WTC11 (cell line): ENCODE measurements around the gene TMEM131L. TPM values are rescaled to one million over a fixed set of nuclear protein-coding genes. Genes with fewer than 3 reads are reported as not detected.

Experiments
- ATAC-seq: fragments of 200-7000 bp; cut with Tn5 transposase; 2 replicates; pipeline ENCODE4 v1.10.0; 2021; ENCODE audit warnings: mild to moderate bottlenecking, moderate library complexity
- CTCF ChIA-PET: fragments of 300-600 bp; sonication (Branson Sonifier 250); formaldehyde crosslinking; loops from one replicate; lab custom pipeline; 2021; ENCODE audit warnings: antibody characterized with exemption; lab: Charles Lee
- POLR2A ChIA-PET: fragments of 350-600 bp; sonication (Branson Sonifier 250); formaldehyde crosslinking; loops from one replicate; lab custom pipeline; 2021; ENCODE audit warnings: antibody characterized with exemption; lab: Charles Lee
- DNase-seq: peaks from one replicate; pipeline ENCODE4 v3.0.0; 2021; ENCODE audit warnings: low spot score
- H3K27ac Mint-ChIP-seq: 2 replicates; pipeline ENCODE4 v1.8.0; 2021; ENCODE audit warnings: mixed read lengths
- H3K27me3 Mint-ChIP-seq: 2 replicates; pipeline ENCODE4 v1.8.0; 2021; ENCODE audit warnings: low read depth, mild to moderate bottlenecking, moderate library complexity, mixed read lengths
- H3K36me3 Mint-ChIP-seq: 2 replicates; pipeline ENCODE4 v1.8.0; 2021; ENCODE audit warnings: mixed read lengths
- H3K4me1 Mint-ChIP-seq: 2 replicates; pipeline ENCODE4 v1.8.0; 2022; ENCODE audit warnings: mixed read lengths
- H3K4me3 Mint-ChIP-seq: 2 replicates; pipeline ENCODE4 v1.8.0; 2021; ENCODE audit warnings: mild to moderate bottlenecking, moderate library complexity, mixed read lengths
- H3K9me3 Mint-ChIP-seq: 2 replicates; pipeline ENCODE4 v1.8.0; 2021; ENCODE audit warnings: mixed read lengths
- CBFB ChIP-seq: sonication (generic); formaldehyde crosslinking; IDR thresholded peaks from 2 replicates; pipeline ENCODE4 v1.8.1; 2022; ENCODE audit warnings: mild to moderate bottlenecking, low read depth, missing genetic modification reagents
- EMX1 ChIP-seq: fragments of 250-450 bp; sonication (Bioruptor Pico); IDR thresholded peaks from 2 replicates; pipeline ENCODE4 v1.8.0; 2021; ENCODE audit warnings: mild to moderate bottlenecking
- JUN ChIP-seq: sonication (generic); formaldehyde crosslinking; IDR thresholded peaks from 2 replicates; pipeline ENCODE4 v1.8.0; 2023; ENCODE audit warnings: mild to moderate bottlenecking, missing genetic modification reagents
- MXD4 ChIP-seq: fragments of 250-450 bp; sonication (Bioruptor Pico); IDR thresholded peaks from 2 replicates; pipeline ENCODE4 v1.8.0; 2021; ENCODE audit warnings: mild to moderate bottlenecking, moderate library complexity, borderline replicate concordance
- NR2C2 ChIP-seq: sonication (generic); formaldehyde crosslinking; IDR thresholded peaks from 2 replicates; pipeline ENCODE4 v1.8.0; 2022; ENCODE audit warnings: mild to moderate bottlenecking, missing genetic modification reagents
- OVOL2 ChIP-seq: fragments of 250-450 bp; sonication (Bioruptor Pico); IDR thresholded peaks from 2 replicates; pipeline ENCODE4 v1.9.0; 2021; ENCODE audit warnings: mild to moderate bottlenecking, borderline replicate concordance
- RORB ChIP-seq: fragments of 250-450 bp; sonication (Bioruptor Pico); IDR thresholded peaks from 2 replicates; pipeline ENCODE4 v1.9.0; 2021; ENCODE audit warnings: mild to moderate bottlenecking
- SP1 ChIP-seq: sonication (generic); formaldehyde crosslinking; conservative IDR thresholded peaks from 2 replicates; pipeline ENCODE4 v1.8.1; 2022; ENCODE audit warnings: missing genetic modification reagents
- TEAD1 ChIP-seq: sonication (generic); formaldehyde crosslinking; IDR thresholded peaks from 2 replicates; pipeline ENCODE4 v1.8.0; 2022; ENCODE audit warnings: mild to moderate bottlenecking, missing genetic modification reagents
- ZBTB21 ChIP-seq: sonication (generic); formaldehyde crosslinking; IDR thresholded peaks from 2 replicates; pipeline ENCODE4 v1.8.1; 2023; ENCODE audit warnings: mild to moderate bottlenecking, missing genetic modification reagents, borderline replicate concordance
- ZNF138 ChIP-seq: sonication (generic); formaldehyde crosslinking; conservative IDR thresholded peaks from 2 replicates; pipeline ENCODE4 v1.8.1; 2022; ENCODE audit warnings: mild to moderate bottlenecking, moderate library complexity, missing genetic modification reagents
- ZNF671 ChIP-seq: fragments of 250-450 bp; sonication (Bioruptor Pico); IDR thresholded peaks from 2 replicates; pipeline ENCODE4 v1.8.0; 2021; ENCODE audit warnings: mild to moderate bottlenecking
- total RNA-seq: library from RNA; stranded (reverse); gene quantifications from 3 replicates; pipeline ENCODE4 v1.2.3, GENCODE V29; 2021
- TF ChIP-seq, protein P1 (sequence below): fragments of 250-450 bp; sonication (Bioruptor Pico); IDR thresholded peaks from 2 replicates; pipeline ENCODE4 v1.8.0; 2021; ENCODE audit warnings: mild to moderate bottlenecking
- TF ChIP-seq, protein P2 (sequence below): fragments of 250-450 bp; sonication (Bioruptor Pico); IDR thresholded peaks from 2 replicates; pipeline ENCODE4 v1.9.0; 2021; ENCODE audit warnings: mild to moderate bottlenecking
- TF ChIP-seq, protein P3 (sequence below): sonication (generic); formaldehyde crosslinking; IDR thresholded peaks from 2 replicates; pipeline ENCODE4 v1.8.0; 2022; ENCODE audit warnings: mild to moderate bottlenecking, missing genetic modification reagents
- TF ChIP-seq, protein P4 (sequence below): sonication (generic); formaldehyde crosslinking; IDR thresholded peaks from 2 replicates; pipeline ENCODE4 v1.8.1; 2023; ENCODE audit warnings: mild to moderate bottlenecking, missing genetic modification reagents, moderate library complexity
- TF ChIP-seq, protein P5 (sequence below): sonication (generic); formaldehyde crosslinking; IDR thresholded peaks from 2 replicates; pipeline ENCODE4 v1.8.0; 2022; ENCODE audit warnings: mild to moderate bottlenecking, missing genetic modification reagents

TMEM131L gene
- total RNA-seq, 1 experiment from 2014 or later: 26.7 TPM

DNA sequence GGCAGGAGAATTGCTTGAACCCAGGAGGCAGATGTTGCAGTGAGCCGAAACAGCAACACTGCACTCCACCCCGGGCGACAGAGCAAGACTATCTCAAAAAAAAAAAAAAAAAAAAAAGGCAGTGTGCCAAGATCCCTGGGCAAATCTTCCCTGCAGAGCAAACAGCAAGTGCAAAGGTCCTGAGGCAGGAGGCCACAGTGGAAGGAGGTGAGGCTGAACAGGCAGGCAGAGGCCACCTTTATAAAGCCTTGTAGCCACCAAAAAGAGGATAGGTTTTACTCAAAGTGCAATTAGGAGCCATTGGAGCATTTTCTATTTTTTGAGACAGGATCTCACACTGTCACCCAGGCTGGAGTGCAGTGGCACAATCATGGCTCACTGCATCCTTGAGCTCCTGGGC, 172.8 kb downstream of the TMEM131L start:
- no peak overlapping the region for H3K4me3 Mint-ChIP-seq
- POLR2A ChIA-PET: no interaction called here
- H3K9me3 Mint-ChIP-seq: no peaks in the 10 kb centered on the region; the same call in 1 of the 2 replicates
- peaks cover 7% of the 10 kb centered on the region for H3K4me1 Mint-ChIP-seq
- peaks cover 22% of the 10 kb centered on the region for H3K36me3 Mint-ChIP-seq
- DNase-seq (no peak), ATAC-seq (no peak)
- H3K27ac Mint-ChIP-seq: no peak overlapping the region
- CTCF ChIA-PET: interaction anchor here (0.7 to 1.6 kb wide), 3 partner anchors 10 to 293 kb away, joined by 3 to 7 read pairs (median 4); no protein-coding TSS in a partner anchor
- TF ChIP-seq, protein P1, sequence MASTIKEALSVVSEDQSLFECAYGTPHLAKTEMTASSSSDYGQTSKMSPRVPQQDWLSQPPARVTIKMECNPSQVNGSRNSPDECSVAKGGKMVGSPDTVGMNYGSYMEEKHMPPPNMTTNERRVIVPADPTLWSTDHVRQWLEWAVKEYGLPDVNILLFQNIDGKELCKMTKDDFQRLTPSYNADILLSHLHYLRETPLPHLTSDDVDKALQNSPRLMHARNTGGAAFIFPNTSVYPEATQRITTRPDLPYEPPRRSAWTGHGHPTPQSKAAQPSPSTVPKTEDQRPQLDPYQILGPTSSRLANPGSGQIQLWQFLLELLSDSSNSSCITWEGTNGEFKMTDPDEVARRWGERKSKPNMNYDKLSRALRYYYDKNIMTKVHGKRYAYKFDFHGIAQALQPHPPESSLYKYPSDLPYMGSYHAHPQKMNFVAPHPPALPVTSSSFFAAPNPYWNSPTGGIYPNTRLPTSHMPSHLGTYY (CRISPR knock-in tag): no peak
- no peak for TF ChIP-seq SP1 (CRISPR knock-in tag)
- TF ChIP-seq, protein P2, sequence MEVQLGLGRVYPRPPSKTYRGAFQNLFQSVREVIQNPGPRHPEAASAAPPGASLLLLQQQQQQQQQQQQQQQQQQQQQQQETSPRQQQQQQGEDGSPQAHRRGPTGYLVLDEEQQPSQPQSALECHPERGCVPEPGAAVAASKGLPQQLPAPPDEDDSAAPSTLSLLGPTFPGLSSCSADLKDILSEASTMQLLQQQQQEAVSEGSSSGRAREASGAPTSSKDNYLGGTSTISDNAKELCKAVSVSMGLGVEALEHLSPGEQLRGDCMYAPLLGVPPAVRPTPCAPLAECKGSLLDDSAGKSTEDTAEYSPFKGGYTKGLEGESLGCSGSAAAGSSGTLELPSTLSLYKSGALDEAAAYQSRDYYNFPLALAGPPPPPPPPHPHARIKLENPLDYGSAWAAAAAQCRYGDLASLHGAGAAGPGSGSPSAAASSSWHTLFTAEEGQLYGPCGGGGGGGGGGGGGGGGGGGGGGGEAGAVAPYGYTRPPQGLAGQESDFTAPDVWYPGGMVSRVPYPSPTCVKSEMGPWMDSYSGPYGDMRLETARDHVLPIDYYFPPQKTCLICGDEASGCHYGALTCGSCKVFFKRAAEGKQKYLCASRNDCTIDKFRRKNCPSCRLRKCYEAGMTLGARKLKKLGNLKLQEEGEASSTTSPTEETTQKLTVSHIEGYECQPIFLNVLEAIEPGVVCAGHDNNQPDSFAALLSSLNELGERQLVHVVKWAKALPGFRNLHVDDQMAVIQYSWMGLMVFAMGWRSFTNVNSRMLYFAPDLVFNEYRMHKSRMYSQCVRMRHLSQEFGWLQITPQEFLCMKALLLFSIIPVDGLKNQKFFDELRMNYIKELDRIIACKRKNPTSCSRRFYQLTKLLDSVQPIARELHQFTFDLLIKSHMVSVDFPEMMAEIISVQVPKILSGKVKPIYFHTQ (CRISPR knock-in tag): no peak
- TF ChIP-seq ZNF138 (CRISPR knock-in tag): no peak
- TF ChIP-seq NR2C2 (CRISPR knock-in tag): no peak
- no peak for TF ChIP-seq ZBTB21
- TF ChIP-seq, protein P3, sequence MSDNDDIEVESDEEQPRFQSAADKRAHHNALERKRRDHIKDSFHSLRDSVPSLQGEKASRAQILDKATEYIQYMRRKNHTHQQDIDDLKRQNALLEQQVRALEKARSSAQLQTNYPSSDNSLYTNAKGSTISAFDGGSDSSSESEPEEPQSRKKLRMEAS (CRISPR knock-in tag): no peak
- no peak for TF ChIP-seq JUN (CRISPR knock-in tag)
- no peak for TF ChIP-seq OVOL2 (CRISPR knock-in tag)
- TF ChIP-seq EMX1: no peak
- TF ChIP-seq, all 79 proteins: peak for 0
- no peaks in the 10 kb centered on the region for H3K27me3 Mint-ChIP-seq

DNA sequence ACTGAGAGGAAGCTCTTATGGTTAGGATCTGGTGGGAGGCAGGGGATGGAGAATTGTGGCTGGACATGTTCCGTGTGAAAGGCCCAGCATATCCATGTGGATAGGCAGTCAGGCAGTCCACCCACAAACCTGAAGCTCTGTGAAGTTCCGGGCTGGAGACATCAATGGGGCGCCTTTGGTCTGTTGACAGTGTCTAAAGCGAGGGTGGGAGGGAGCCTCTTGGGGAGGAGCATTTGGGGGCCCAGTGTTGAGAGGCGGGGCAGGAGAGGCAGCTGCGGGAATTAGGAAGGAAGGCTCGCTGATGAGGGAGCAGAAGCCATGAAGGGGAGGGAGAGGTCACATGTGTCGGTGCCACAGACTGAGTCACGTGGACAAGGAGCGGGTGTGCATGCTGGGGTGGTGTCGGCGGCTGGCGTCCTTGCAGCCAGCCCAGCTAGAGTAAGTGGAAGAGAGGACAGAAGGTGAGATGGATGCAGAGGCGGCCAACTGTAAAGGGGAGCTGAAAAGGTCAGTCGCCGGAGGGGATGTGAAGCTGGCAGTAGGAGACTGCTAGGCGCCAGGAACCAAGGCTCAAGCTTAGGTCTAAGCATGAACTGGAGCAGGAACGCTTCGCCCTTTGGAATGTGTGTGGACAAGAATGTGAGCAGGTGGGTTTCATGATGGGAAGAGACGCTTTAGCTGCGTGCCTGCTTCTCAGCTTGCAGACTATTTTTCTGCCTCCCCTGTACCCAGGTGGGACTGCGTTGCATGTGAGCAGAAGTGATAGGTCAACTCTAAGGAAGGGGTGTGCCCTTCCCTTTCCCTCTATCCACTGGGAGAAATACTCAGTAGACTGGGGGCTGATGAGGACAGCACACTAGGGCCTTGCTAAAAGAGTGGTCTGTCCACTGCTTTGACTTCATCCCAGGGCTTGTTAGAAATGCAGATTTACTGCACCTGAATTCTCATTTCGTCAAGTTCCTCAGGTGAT, 174.0 kb downstream of the TMEM131L start:
- ATAC-seq (peak; percentile 56), DNase-seq (no peak)
- H3K4me1 Mint-ChIP-seq: peaks cover 7% of the 10 kb centered on the region
- peaks cover 6% of the 10 kb centered on the region for H3K9me3 Mint-ChIP-seq
- no peak overlapping the region for H3K4me3 Mint-ChIP-seq
- no peaks in the 10 kb centered on the region for H3K27me3 Mint-ChIP-seq
- TF ChIP-seq, protein P4, sequence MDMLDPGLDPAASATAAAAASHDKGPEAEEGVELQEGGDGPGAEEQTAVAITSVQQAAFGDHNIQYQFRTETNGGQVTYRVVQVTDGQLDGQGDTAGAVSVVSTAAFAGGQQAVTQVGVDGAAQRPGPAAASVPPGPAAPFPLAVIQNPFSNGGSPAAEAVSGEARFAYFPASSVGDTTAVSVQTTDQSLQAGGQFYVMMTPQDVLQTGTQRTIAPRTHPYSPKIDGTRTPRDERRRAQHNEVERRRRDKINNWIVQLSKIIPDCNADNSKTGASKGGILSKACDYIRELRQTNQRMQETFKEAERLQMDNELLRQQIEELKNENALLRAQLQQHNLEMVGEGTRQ (CRISPR knock-in tag): peak; percentile 55; the same call in 1 of the 2 replicates
- no peak for TF ChIP-seq CBFB (CRISPR knock-in tag)
- TF ChIP-seq, protein P3 (CRISPR knock-in tag): no peak
- TF ChIP-seq, protein P5, sequence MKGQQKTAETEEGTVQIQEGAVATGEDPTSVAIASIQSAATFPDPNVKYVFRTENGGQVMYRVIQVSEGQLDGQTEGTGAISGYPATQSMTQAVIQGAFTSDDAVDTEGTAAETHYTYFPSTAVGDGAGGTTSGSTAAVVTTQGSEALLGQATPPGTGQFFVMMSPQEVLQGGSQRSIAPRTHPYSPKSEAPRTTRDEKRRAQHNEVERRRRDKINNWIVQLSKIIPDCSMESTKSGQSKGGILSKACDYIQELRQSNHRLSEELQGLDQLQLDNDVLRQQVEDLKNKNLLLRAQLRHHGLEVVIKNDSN (CRISPR knock-in tag): 0 out of 2 replicates have a peak, but pooled peaks have one; percentile 25
- no peak for TF ChIP-seq RORB (CRISPR knock-in tag)
- no peak for TF ChIP-seq ZNF671 (CRISPR knock-in tag)
- TF ChIP-seq MXD4 (CRISPR knock-in tag): no peak
- TF ChIP-seq TEAD1 (CRISPR knock-in tag): no peak
- CTCF ChIA-PET: interaction anchor here (0.6 to 1.6 kb wide), 6 partner anchors 9 to 294 kb away, joined by 3 to 9 read pairs (median 4); no protein-coding TSS in a partner anchor
- H3K27ac Mint-ChIP-seq: peak overlapping the region; percentile 76; the same call in 1 of the 2 replicates
- POLR2A ChIA-PET: interaction anchor here (0.6 kb wide), 1 partner anchor 16 kb away, joined by 3 read pairs; no protein-coding TSS in a partner anchor
- peaks cover 18% of the 10 kb centered on the region for H3K36me3 Mint-ChIP-seq
